Measurements from ENCODE around the gene ZNF280D.

- no peak for TF ChIP-seq CTCF (IDR thresholded peaks at IDR 0.05)
- no peak for TF ChIP-seq POLR2A (IDR thresholded peaks at IDR 0.05)
These were observed 34.0 kb upstream of the ZNF280D start for GRCh38 chr15:56767315-56767714.
